Activated CD4-positive, alpha-beta T cell treated with anti-CD3 and anti-CD28 coated beads, Interleukin-2, amount 10 ng/mL, durations not matched to agents 7 days and 5 days (primary cell): Measurements from ENCODE around the gene CDC73. TPM values are rescaled to one million over a fixed set of nuclear protein-coding genes. Genes with fewer than 3 reads are reported as not detected.

Experiments
- CTCF ChIA-PET: fragments of 350-600 bp; sonication (Branson Sonifier 250); formaldehyde crosslinking; loops from one replicate; lab custom pipeline; 2021; ENCODE audit warnings: antibody characterized with exemption; lab: Charles Lee
- POLR2A ChIA-PET: fragments of 350-600 bp; sonication (Branson Sonifier 250); formaldehyde crosslinking; loops from one replicate; lab custom pipeline; 2021; ENCODE audit warnings: antibody characterized with exemption; lab: Charles Lee
- DNase-seq: peaks from one replicate; pipeline ENCODE4 v3.0.0-alpha.2; 2020
- H3K27ac Mint-ChIP-seq: one replicate; pipeline ENCODE4 v1.8.0; 2021; ENCODE audit warnings: mild to moderate bottlenecking, moderate library complexity, mixed read lengths
- H3K27me3 Mint-ChIP-seq: one replicate; pipeline ENCODE4 v1.8.0; 2021; ENCODE audit warnings: mixed read lengths
- H3K36me3 Mint-ChIP-seq: one replicate; pipeline ENCODE4 v1.8.0; 2021; ENCODE audit warnings: low read depth, mixed read lengths
- H3K4me1 Mint-ChIP-seq: one replicate; pipeline ENCODE4 v1.8.0; 2021; ENCODE audit warnings: mixed read lengths
- H3K4me3 Mint-ChIP-seq: one replicate; pipeline ENCODE4 v1.8.0; 2021; ENCODE audit warnings: mild to moderate bottlenecking, moderate library complexity, mixed read lengths
- H3K9me3 Mint-ChIP-seq: one replicate; pipeline ENCODE4 v1.8.0; 2021; ENCODE audit warnings: mixed read lengths
- total RNA-seq, 2 experiments: library from RNA; stranded (reverse); gene quantifications; one replicate each; pipeline ENCODE4 v1.2.3, GENCODE V29; 2021

CDC73 gene
- 10 to 100 TPM; 53.9 to 66.2 TPM for total RNA-seq

GRCh38 chr1:193121616-193122593, at the start of gene CDC73:
TSS of gene CDC73 (plus strand) at chr1:193122031. CDS start at chr1:193122201, 170 bp downstream.
- DNase-seq = peak; percentile 97
- H3K27me3 Mint-ChIP-seq = peaks cover 7% of the 10 kb centered on the region
- ChIA-PET CTCF (interaction anchor here (0.6 to 2.0 kb wide), 17 partner anchors 9 to 315 kb away, joined by 3 to 15 read pairs (median 4); partner anchors contain the start of genes GLRX2 and UCHL5), POLR2A (no interaction called here)
- H3K9me3 Mint-ChIP-seq = no peaks in the 10 kb centered on the region
- peak within 1 kb of the TSS; percentile 98 for H3K27ac Mint-ChIP-seq
- peak within 1 kb of the TSS; percentile 92 for H3K4me3 Mint-ChIP-seq
- H3K36me3 Mint-ChIP-seq = peaks cover 21% of the 10 kb centered on the region
- peaks cover 56% of the 10 kb centered on the region for H3K4me1 Mint-ChIP-seq

DNA sequence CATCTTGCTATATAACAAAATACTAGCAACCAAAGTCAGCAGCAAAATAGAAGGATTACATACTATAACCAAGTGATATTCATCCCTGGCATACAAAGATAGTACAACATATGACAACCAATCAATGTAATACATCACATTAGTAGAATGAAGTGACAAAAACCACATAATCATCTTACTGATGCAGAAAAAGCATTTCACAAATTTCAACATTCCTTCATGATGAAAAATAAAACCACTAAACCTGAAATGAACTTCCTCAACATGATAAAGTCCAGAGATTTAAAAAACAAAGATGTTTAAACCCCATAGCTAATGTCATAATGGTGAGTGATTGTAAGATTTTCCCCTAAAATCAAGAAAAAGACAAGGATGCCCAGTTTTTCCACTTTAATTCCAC, 43.8 kb upstream of the CDC73 start:
- Mint-ChIP-seq H3K9me3 (peaks cover 10% of the 10 kb centered on the region), H3K36me3 (peaks cover 58% of the 10 kb centered on the region), H3K27me3 (no peaks in the 10 kb centered on the region), H3K27ac (no peak overlapping the region), H3K4me3 (no peak overlapping the region), H3K4me1 (peaks cover 2% of the 10 kb centered on the region)
- ChIA-PET CTCF (interaction anchor here (1.0 kb wide), 1 partner anchor 22 kb away, joined by 3 read pairs; no protein-coding TSS in a partner anchor), POLR2A (no interaction called here)
- no peak for DNase-seq

DNA sequence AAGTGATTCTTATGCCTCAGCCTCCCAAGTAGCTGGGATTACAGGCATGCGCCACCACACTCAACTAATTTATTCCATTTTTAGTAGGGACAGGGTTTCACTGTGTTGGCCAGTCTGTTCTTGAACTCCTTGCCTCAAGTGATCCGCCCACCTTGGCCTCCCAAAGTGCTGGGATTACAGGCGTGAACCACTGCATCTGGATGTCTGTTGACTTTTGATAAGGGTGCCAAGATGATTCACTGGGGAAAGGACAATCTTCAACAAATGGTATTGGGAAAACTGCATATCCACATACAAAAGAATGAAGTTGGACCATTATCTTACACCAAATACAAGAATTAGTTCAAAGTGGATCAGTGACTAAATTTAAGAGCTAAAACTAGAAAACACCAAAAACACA, 42.6 kb upstream of the CDC73 start:
- peaks cover 10% of the 10 kb centered on the region for H3K9me3 Mint-ChIP-seq
- no peak overlapping the region for H3K27ac Mint-ChIP-seq
- DNase-seq = no peak
- H3K4me1 Mint-ChIP-seq = peaks cover 2% of the 10 kb centered on the region
- H3K4me3 Mint-ChIP-seq = no peak overlapping the region
- ChIA-PET CTCF (interaction anchor here (0.6 to 1.7 kb wide), 4 partner anchors 8 to 25 kb away, joined by 3 read pairs; no protein-coding TSS in a partner anchor), POLR2A (no interaction called here)
- H3K27me3 Mint-ChIP-seq = no peaks in the 10 kb centered on the region
- H3K36me3 Mint-ChIP-seq = peaks cover 63% of the 10 kb centered on the region

GRCh38 chr1:193083365-193084088, 38.3 kb upstream of the CDC73 start:
- H3K27me3 Mint-ChIP-seq = no peaks in the 10 kb centered on the region
- H3K36me3 Mint-ChIP-seq = peaks cover 48% of the 10 kb centered on the region
- POLR2A ChIA-PET = no interaction called here
- peaks cover 2% of the 10 kb centered on the region for H3K9me3 Mint-ChIP-seq
- no peak overlapping the region for H3K27ac Mint-ChIP-seq
- DNase-seq = no peak
- H3K4me3 Mint-ChIP-seq = no peak overlapping the region
- H3K4me1 Mint-ChIP-seq = no peaks in the 10 kb centered on the region
- CTCF ChIA-PET = interaction anchor here (0.9 to 1.6 kb wide), 2 partner anchors 14 to 39 kb away, joined by 4 read pairs; partner anchors contain the start of gene CDC73

- H3K27me3 Mint-ChIP-seq = no peaks in the 10 kb centered on the region
- CTCF ChIA-PET = interaction anchor here (1.0 to 1.6 kb wide), 3 partner anchors 12 to 96 kb away, joined by 3 to 4 read pairs (median 3); no protein-coding TSS in a partner anchor
- no peak overlapping the region for H3K4me3 Mint-ChIP-seq
- H3K4me1 Mint-ChIP-seq = no peaks in the 10 kb centered on the region
- H3K27ac Mint-ChIP-seq = no peak overlapping the region
- no peak for DNase-seq
- H3K9me3 Mint-ChIP-seq = peaks cover 2% of the 10 kb centered on the region
- POLR2A ChIA-PET = no interaction called here
- H3K36me3 Mint-ChIP-seq = peaks cover 38% of the 10 kb centered on the region
Observed at GRCh38 chr1:193085263-193085662, 36.6 kb upstream of the CDC73 start.

DNA sequence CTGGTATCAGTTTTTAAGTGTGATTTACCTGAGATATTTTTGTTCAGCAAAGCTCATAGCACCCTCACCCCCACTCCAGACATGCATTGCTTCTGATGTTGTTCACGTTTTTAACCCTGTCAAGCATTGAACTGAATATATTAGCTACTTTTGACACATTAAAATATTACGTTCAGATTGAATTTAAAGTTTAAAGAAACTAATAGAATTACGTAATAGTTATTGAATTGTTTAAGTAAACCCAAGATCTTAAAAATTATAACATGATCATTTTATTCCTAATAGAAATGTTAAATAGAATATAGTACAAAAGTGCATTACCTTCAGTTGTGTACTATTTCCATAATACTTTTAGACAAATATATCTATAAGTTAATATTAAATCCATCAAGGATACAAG, 35.5 kb upstream of the CDC73 start:
- POLR2A ChIA-PET = no interaction called here
- CTCF ChIA-PET = no interaction called here
- H3K9me3 Mint-ChIP-seq = peaks cover 2% of the 10 kb centered on the region
- no peak overlapping the region for H3K27ac Mint-ChIP-seq
- no peak overlapping the region for H3K4me3 Mint-ChIP-seq
- H3K27me3 Mint-ChIP-seq = no peaks in the 10 kb centered on the region
- no peak for DNase-seq
- peaks cover 33% of the 10 kb centered on the region for H3K36me3 Mint-ChIP-seq
- H3K4me1 Mint-ChIP-seq = no peaks in the 10 kb centered on the region

DNA sequence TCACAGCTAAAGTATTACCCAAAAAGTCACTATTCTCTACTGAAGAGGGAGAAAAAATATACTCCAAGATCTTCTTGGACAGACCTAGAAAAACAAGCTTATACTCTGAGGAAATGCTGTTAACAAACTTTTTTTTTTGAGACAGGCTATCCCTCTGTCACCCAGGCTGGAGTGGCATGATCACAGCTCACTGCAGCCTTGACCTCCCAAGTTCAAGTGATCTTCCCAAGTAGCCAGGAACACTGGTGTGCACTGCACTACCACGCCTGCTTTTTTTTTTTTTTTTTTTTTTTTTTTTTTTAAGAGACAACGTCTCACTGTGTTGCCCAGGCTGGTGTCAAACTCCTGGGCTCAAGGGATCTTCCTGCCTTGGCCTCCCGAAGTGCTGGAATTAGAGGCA, 33.9 kb upstream of the CDC73 start:
- CTCF ChIA-PET = interaction anchor here (1.3 kb wide), 1 partner anchor 13 kb away, joined by 3 read pairs; no protein-coding TSS in a partner anchor
- Mint-ChIP-seq H3K36me3 (peaks cover 26% of the 10 kb centered on the region), H3K4me3 (no peak overlapping the region), H3K9me3 (no peaks in the 10 kb centered on the region), H3K27ac (no peak overlapping the region), H3K27me3 (no peaks in the 10 kb centered on the region), H3K4me1 (no peaks in the 10 kb centered on the region)
- POLR2A ChIA-PET = interaction anchor here (0.8 kb wide), 1 partner anchor 18 kb away, joined by 5 read pairs; no protein-coding TSS in a partner anchor
- no peak for DNase-seq

DNA sequence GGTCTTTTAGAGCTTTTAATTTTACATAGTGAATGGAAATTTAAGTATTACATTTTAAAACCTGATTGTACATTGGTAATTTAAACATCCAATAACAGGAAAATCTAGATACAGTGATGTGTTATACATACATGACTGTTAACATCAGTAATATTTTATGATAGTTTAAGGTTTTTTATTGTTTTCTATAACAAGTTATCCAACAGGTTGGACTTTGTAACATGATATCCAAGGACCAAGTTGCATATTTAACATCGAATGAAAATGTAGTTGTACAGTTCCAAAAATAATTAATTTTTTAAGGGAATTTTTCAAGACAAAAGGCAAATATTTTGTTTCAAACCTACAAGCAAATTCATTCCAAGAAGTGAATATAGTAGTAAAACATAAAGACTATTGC, 31.0 kb upstream of the CDC73 start:
- ChIA-PET POLR2A (no interaction called here), CTCF (no interaction called here)
- Mint-ChIP-seq H3K4me1 (no peaks in the 10 kb centered on the region), H3K27me3 (no peaks in the 10 kb centered on the region), H3K4me3 (no peak overlapping the region), H3K27ac (no peak overlapping the region), H3K36me3 (peaks cover 15% of the 10 kb centered on the region), H3K9me3 (no peaks in the 10 kb centered on the region)
- no peak for DNase-seq

DNA sequence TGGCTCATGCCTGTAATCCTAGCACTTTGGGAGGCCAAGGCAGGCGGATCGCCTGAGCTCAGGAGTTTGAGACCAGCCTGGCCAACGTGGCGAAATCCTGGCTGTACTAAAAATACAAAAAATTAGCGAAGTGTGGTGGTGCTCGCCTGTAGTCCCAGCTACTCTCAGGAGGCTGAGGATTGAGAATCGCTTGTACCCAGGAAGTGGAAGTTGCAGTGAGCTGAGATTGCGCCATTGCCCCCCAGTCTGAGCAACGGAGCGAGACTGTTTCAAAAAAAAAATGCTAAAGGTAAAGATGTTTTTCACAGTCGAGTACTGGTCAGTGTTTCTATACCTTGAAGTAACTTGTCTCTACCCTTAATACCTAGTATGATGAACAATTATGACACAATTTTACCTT, 27.7 kb upstream of the CDC73 start:
- Mint-ChIP-seq H3K9me3 (no peaks in the 10 kb centered on the region), H3K27ac (peak overlapping the region; percentile 17), H3K27me3 (no peaks in the 10 kb centered on the region), H3K4me1 (no peaks in the 10 kb centered on the region), H3K4me3 (no peak overlapping the region), H3K36me3 (peaks cover 28% of the 10 kb centered on the region)
- DNase-seq = no peak
- POLR2A ChIA-PET = interaction anchor here (0.6 kb wide), 1 partner anchor 310 kb away, joined by 4 read pairs; no protein-coding TSS in a partner anchor
- CTCF ChIA-PET = interaction anchor here (0.6 to 1.6 kb wide), 2 partner anchors 27 to 412 kb away, joined by 3 to 4 read pairs; no protein-coding TSS in a partner anchor

DNA sequence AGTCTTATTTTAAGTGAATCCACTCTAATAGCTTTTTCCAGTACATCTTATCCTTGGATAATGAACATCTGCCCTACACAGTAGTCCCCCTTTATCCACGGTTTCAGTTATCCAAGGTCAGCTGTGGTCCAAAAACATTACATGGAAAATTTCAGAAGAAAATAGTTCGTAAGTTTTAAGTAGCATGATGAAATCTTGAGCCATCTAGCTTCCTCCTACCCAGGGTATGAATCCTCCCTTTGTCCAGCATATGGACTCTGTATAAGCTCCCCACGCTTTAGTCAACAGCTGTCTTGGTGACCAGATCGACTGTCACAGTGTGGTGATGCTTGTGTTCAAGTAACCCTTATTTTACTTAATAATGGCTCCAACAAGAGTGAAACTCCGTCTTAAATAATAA, 19.2 kb upstream of the CDC73 start:
- H3K27me3 Mint-ChIP-seq = no peaks in the 10 kb centered on the region
- POLR2A ChIA-PET = no interaction called here
- no peak overlapping the region for H3K4me3 Mint-ChIP-seq
- CTCF ChIA-PET = interaction anchor here (1.2 to 1.3 kb wide), 3 partner anchors 10 to 44 kb away, joined by 3 to 5 read pairs (median 3); no protein-coding TSS in a partner anchor
- peaks cover 26% of the 10 kb centered on the region for H3K4me1 Mint-ChIP-seq
- no peak for DNase-seq
- H3K9me3 Mint-ChIP-seq = no peaks in the 10 kb centered on the region
- no peak overlapping the region for H3K27ac Mint-ChIP-seq
- H3K36me3 Mint-ChIP-seq = peaks cover 10% of the 10 kb centered on the region

DNA sequence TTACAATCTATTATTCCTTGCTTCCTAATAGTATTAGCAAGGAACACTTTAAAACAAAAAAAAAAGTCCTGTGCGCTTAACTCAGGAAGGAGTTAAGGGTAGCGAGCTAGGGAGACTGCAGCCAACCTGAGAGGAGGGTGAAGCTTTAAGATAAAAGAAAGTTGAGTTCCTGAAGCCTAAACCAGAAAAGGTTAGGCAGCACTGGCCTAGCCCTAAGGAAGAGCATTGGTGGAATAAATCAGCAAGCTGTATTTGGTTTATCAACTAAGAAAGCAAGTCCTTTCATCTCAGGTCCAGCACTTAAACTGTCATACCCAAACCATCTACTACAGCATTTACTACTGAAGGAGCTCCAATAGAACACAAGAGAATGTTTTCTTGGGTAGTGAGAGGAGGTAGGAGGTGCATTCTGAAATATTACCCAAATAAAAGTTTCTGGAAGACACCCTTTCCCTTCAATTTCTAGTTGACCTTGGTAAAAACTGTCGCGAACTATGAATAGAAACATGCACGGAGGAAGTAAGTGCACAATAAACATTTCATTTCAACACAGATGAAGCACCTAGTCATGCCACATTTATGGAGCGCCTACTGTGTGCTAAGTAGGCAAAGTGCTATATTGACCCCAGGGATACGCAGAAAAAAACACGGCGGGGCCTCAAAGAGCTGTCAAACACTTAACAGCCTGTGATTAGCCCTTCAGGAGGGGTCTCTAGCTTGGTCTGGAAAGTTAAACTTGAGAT, 17.9 kb upstream of the CDC73 start:
- H3K27me3 Mint-ChIP-seq = no peaks in the 10 kb centered on the region
- H3K4me3 Mint-ChIP-seq = peak overlapping the region; percentile 95
- H3K36me3 Mint-ChIP-seq = peaks cover 8% of the 10 kb centered on the region
- H3K27ac Mint-ChIP-seq = peak overlapping the region; percentile 88
- ChIA-PET POLR2A (no interaction called here), CTCF (interaction anchor here (0.6 to 3.3 kb wide), 6 partner anchors 18 to 563 kb away, joined by 3 to 15 read pairs (median 4); partner anchors contain the start of genes CDC73, RO60 and UCHL5)
- no peak for DNase-seq
- peaks cover 26% of the 10 kb centered on the region for H3K4me1 Mint-ChIP-seq
- H3K9me3 Mint-ChIP-seq = no peaks in the 10 kb centered on the region

DNA sequence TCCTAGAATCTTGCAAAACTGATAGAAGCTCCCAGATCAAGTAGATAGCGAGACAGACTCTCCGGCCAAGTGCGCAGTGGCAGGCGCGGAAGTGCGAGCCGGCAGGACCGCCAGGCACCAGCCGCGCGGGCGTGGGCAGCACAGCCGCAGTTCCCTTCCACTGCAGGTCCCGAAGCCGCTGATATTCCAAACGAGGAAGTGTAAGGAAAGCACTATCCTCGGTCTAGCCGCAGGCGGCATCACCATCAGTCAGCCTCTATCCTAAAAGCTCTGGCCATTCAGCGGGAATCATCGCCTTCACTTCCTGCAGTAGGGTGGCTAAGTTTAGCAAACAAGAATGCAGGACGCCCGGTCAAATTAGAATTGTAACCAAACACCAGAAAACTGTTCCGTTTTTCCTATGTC, 17.3 kb upstream of the CDC73 start:
- POLR2A ChIA-PET = no interaction called here
- Mint-ChIP-seq H3K36me3 (peaks cover 8% of the 10 kb centered on the region), H3K9me3 (no peaks in the 10 kb centered on the region), H3K27me3 (peaks cover 2% of the 10 kb centered on the region), H3K4me1 (peaks cover 26% of the 10 kb centered on the region), H3K4me3 (peak overlapping the region; percentile 95), H3K27ac (peak overlapping the region; percentile 88)
- CTCF ChIA-PET = interaction anchor here (0.7 to 3.3 kb wide), 5 partner anchors 8 to 45 kb away, joined by 3 to 15 read pairs (median 3); partner anchors contain the start of genes CDC73, RO60 and UCHL5
- DNase-seq = peak; percentile 14
